ENCODE data around the gene STPG2. TPM values are rescaled to one million over a fixed set of nuclear protein-coding genes. Genes with fewer than 3 reads are reported as not detected.

Gene STPG2
- total RNA-seq, 1 donor from 2014 or later, result not detected

DNA sequence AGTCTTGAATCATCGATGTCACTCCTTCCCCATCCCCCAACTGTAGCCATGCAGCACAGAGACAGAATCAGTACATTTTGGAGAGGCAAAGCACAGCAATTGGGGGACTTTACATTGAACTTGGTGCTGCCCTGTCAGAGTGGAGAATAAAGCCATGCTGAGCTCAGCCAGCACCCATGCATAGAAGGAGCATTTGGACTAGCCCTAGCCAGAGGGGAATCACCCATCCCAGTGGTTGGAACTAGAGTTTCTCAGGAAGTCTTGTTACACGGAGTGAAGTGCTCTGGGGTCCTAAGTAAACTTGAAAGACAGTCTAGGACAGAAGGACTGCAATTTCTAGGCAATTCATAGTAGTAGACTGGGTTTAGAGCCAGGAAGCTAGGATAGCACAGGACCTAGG, 49.6 kb downstream of the STPG2 start:
- DNase-seq (ENCODE audit: low read depth) (no peak), FAIRE-seq (no peak)
- TF ChIP-seq, protein P1, sequence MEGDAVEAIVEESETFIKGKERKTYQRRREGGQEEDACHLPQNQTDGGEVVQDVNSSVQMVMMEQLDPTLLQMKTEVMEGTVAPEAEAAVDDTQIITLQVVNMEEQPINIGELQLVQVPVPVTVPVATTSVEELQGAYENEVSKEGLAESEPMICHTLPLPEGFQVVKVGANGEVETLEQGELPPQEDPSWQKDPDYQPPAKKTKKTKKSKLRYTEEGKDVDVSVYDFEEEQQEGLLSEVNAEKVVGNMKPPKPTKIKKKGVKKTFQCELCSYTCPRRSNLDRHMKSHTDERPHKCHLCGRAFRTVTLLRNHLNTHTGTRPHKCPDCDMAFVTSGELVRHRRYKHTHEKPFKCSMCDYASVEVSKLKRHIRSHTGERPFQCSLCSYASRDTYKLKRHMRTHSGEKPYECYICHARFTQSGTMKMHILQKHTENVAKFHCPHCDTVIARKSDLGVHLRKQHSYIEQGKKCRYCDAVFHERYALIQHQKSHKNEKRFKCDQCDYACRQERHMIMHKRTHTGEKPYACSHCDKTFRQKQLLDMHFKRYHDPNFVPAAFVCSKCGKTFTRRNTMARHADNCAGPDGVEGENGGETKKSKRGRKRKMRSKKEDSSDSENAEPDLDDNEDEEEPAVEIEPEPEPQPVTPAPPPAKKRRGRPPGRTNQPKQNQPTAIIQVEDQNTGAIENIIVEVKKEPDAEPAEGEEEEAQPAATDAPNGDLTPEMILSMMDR (IDR thresholded peaks at IDR 0.05; ENCODE audit: insufficient read depth, low read length, severe bottlenecking), result no peak
- Histone ChIP-seq H3K36me3 (ENCODE audit: control insufficient read depth, insufficient read depth, low read length) (no peaks in the 10 kb centered on the region), H3K4me3 (ENCODE audit: low read depth, low read length) (no peak overlapping the region), H3K27me3 (ENCODE audit: control insufficient read depth, insufficient read depth, low read length) (no peaks in the 10 kb centered on the region)

DNA sequence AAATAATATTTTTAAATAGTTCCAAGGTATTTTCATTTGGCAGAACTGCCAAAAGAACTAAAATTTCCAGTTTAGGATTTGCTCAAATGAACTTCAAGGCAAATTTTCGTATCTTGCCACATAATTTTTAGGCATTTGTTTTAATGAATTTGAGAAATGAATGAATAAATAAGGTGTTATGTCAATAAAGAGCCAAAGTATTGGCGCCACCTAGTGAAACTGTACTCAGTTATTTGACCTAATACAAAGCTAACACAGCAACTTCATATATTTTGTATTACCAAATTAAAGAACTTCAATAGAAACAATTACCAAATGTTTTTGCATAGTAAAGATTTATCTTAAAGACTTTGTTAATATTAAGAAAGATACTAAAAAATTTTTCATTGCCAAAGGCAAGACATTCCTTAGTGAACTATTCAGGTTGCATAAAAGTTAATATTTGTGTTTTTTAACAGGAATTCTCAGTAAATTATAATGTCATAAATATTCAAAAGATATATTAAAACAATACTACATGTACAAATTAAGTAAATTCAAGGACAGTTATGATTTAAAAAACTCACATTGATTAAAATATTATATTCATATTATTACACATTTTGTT, 50.3 kb downstream of the STPG2 start:
- Histone ChIP-seq H3K36me3 (ENCODE audit: control insufficient read depth, insufficient read depth, low read length) (no peaks in the 10 kb centered on the region), H3K4me3 (ENCODE audit: low read depth, low read length) (no peak overlapping the region), H3K27me3 (ENCODE audit: control insufficient read depth, insufficient read depth, low read length) (no peaks in the 10 kb centered on the region)
- peak; percentile 52 for DNase-seq (ENCODE audit: low read depth)
- no peak for FAIRE-seq
- TF ChIP-seq, protein P1 (IDR thresholded peaks at IDR 0.05; ENCODE audit: insufficient read depth, low read length, severe bottlenecking), result peak; percentile 51

DNA sequence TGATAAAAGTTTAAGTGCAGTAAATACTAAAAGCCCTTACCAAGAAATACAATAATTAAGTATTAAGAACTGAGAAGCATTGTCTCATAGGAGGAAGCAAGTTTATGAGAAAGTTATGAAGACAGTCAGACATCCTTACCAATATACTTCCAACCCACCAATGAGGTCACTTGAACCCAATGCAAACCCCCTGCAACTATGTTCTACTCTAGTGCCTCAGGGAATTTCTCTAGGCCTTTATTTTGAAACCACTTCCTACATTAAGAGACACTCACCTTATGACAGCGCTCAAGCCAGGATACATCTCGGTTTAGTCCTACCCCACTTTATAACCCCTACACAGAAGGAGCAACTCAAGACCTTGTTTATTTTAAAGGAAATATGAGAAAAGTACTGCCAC, 61.3 kb downstream of the STPG2 start:
- no peaks in the 10 kb centered on the region for H3K27me3 ChIP-seq (ENCODE audit: control insufficient read depth, insufficient read depth, low read length)
- no peaks in the 10 kb centered on the region for H3K36me3 ChIP-seq (ENCODE audit: control insufficient read depth, insufficient read depth, low read length)
- DNase-seq (ENCODE audit: low read depth), result no peak
- TF ChIP-seq, protein P1 (IDR thresholded peaks at IDR 0.05; ENCODE audit: insufficient read depth, low read length, severe bottlenecking), result no peak
- no peak for FAIRE-seq
- H3K4me3 ChIP-seq (ENCODE audit: low read depth, low read length), result no peak overlapping the region

DNA sequence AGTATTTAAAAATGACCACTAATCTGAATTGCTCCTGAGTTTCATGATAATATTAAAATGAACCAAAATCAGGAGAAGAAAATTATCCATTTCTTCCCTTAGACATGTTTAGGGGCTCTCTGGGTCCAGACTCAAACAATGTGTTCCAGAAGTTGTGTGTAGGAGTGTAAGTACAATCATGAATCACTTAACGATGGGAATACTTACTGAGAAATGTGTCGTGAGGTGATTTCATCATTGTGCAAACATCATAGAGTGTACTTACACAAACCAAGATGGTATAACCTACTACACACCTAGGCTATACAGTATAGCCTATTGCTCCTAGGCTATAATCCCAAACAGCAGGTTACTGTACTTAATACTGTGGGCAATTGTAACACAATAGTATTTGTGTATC, 74.8 kb downstream of the STPG2 start:
- no peak for FAIRE-seq
- H3K4me3 ChIP-seq (ENCODE audit: low read depth, low read length), result no peak overlapping the region
- no peaks in the 10 kb centered on the region for H3K27me3 ChIP-seq (ENCODE audit: control insufficient read depth, insufficient read depth, low read length)
- TF ChIP-seq, protein P1 (IDR thresholded peaks at IDR 0.05; ENCODE audit: insufficient read depth, low read length, severe bottlenecking), result no peak
- peak; percentile 51 for DNase-seq (ENCODE audit: low read depth)
- no peaks in the 10 kb centered on the region for H3K36me3 ChIP-seq (ENCODE audit: control insufficient read depth, insufficient read depth, low read length)

DNA sequence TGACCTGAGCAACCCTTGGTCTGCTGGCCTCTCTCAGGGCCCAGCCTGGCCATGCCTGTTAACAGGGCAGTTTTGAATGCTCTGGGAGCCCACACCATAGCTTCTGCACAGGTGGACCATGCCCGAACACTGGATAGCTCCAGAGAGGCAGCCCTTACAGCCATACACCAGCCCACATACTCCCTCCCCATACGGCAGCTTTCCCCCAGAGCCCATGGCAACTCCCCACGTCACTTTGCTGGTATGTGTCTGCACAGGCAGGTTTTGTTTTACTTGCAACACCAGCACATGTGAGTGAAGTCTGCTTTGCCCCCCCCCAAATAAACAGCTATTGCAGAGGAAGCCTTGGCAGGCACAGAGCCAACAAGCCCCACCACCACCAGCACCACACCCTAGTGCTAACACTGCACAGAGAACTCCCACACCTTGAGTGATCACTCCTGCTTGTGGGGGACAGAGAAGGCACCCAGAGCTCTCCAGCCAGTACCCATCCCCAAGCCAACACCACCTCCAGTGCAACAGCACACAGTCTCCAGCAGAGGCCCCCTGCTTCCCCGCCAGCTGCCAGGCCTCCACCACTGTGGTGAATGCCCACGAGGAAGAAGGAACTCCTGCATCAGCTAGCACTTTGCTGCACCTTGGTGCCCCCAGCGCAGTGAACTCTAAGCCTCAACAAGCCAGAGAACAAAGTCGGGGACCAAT, 87.3 kb downstream of the STPG2 start:
- TF ChIP-seq, protein P1 (IDR thresholded peaks at IDR 0.05; ENCODE audit: insufficient read depth, low read length, severe bottlenecking), result no peak
- H3K27me3 ChIP-seq (ENCODE audit: control insufficient read depth, insufficient read depth, low read length), result no peaks in the 10 kb centered on the region
- DNase-seq (ENCODE audit: low read depth) (peak; percentile 6), FAIRE-seq (no peak)
- H3K36me3 ChIP-seq (ENCODE audit: control insufficient read depth, insufficient read depth, low read length), result no peaks in the 10 kb centered on the region
- H3K4me3 ChIP-seq (ENCODE audit: low read depth, low read length), result no peak overlapping the region
